ENCODE results near the gene CIITA.

Gene CIITA

DNA sequence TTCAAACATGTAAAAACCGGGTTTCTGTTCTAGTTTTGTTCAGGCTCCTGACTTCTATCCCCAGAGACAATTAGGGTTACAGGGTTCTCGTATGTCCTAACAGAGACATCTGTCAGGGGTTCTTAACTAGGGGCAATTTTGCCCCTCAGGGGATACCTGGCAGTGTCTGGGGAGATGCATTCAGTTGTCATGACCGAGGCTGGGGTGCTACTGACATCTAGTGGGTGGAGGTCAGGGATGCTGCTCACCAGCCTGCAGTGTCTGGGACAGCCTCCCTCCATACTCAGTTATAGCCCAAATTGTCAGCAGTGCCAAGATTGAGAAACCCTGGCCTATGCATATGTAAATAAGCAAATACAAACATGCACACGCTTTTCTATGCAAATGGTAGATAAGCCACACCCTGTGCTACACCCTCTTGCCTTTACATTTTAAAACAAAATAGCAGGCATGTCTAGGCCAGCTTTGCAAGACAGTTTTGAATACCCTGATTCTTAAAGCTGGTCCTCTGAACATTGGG lies 104.8 kb downstream of the CIITA start:
- Histone ChIP-seq H3K27ac (peak overlapping the region in 8 of 11 experiments; percentile 39 to 73 (median 54); a peak in 14 of 22 replicates), H3K36me3 (peaks cover 51 to 83% (median 68%) of the 10 kb centered on the region in 11 experiments)

DNA sequence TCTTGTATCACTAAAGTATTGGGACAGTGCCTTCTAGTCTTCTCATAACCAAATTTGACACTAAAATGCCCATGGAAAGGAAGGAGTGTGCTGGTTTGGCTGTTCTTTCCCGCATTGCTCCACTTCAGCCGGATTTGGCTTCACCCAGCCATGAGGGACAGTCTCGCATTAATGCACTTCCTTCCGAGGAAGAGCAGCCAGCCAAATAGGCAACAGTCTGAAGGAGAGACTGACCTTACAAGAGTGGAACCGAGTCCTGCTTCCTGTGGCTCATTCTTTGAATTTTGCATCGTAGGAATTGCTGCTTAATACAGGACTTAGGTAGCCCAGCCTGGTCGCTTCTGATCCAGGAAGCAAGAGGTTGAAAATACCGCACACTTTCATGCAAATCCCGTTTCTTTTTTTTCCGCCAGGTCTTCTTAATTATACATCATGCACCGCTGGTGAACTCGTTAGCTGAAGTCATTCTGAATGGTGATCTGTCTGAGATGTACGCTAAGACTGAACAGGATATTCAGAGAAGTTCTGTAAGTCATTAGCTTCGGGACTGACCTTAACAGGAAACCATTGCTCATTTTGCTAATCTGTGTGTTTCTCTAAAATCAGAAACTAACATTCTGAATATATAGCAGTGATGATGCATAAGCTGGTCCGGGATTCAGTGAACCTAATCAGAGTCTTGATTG lies 105.6 kb downstream of the CIITA start:
- Histone ChIP-seq H3K27ac (peak overlapping the region in 8 of 11 experiments; percentile 39 to 73 (median 54); a peak in 15 of 22 replicates), H3K27me3 (no peaks in the 10 kb centered on the region), H3K4me2 (peak overlapping the region; percentile 35 to 89 (median 76); a peak in 21 of 22 replicates), H3K9me3 (replicated peaks in 1 of 11) (no peaks in the 10 kb centered on the region), H3K36me3 (peaks cover 43 to 83% (median 64%) of the 10 kb centered on the region in 11 experiments), H3K4me3 (peak overlapping the region in 2 of 10 experiments; percentile 7 to 9; a peak in 3 of 20 replicates), H3K4me1 (peaks cover 13 to 40% (median 36%) of the 10 kb centered on the region in 10 experiments), H4K20me1 (peaks cover 0 to 16% (median 0%) of the 10 kb centered on the region in 11 experiments; a peak in 5 of 22 replicates), H3K9ac (peak overlapping the region in 7 of 11 experiments; percentile 3 to 54 (median 32); a peak in 12 of 22 replicates)
- TF ChIP-seq Cebpa-rat (IDR thresholded peaks at IDR 0.05), result no peak

More for the DNA sequence above, 104.8 kb downstream of the CIITA start:
- Histone ChIP-seq H3K27me3 (no peaks in the 10 kb centered on the region), H4K20me1 (peaks cover 0 to 21% (median 0%) of the 10 kb centered on the region in 11 experiments; a peak in 2 of 22 replicates), H3K9ac (peak overlapping the region in 7 of 11 experiments; percentile 3 to 54 (median 32); a peak in 11 of 22 replicates), H3K4me2 (peak overlapping the region; percentile 35 to 89 (median 76); a peak in 21 of 22 replicates), H3K4me1 (peaks cover 13 to 37% (median 31%) of the 10 kb centered on the region in 10 experiments), H3K9me3 (replicated peaks in 1 of 11) (no peaks in the 10 kb centered on the region), H3K4me3 (0 out of 20 replicates have a peak overlapping the region, but pooled peaks of 1 of the 10 experiments have one; percentile 9)
- no peak for TF ChIP-seq Cebpa-rat (IDR thresholded peaks at IDR 0.05)

GRCh38 chr16:10983159-10983558 lies 106.2 kb downstream of the CIITA start:
- H3K9me3 ChIP-seq (replicated peaks in 1 of 11), result no peaks in the 10 kb centered on the region
- TF ChIP-seq Cebpa-rat (IDR thresholded peaks at IDR 0.05), result no peak
- no peaks in the 10 kb centered on the region for H3K27me3 ChIP-seq
- peaks cover 39 to 82% (median 62%) of the 10 kb centered on the region in 11 experiments for H3K36me3 ChIP-seq
- peak overlapping the region in 9 of 11 experiments; percentile 64 to 89 (median 81); a peak in 15 of 22 replicates for H3K4me2 ChIP-seq
- no peak overlapping the region for H3K9ac ChIP-seq
- H3K4me3 ChIP-seq, result no peak overlapping the region
- peaks cover 0 to 18% (median 0%) of the 10 kb centered on the region in 11 experiments; a peak in 8 of 22 replicates for H4K20me1 ChIP-seq
- H3K4me1 ChIP-seq, result peaks cover 13 to 44% (median 39%) of the 10 kb centered on the region in 10 experiments
- H3K27ac ChIP-seq, result peak overlapping the region in 5 of 11 experiments; percentile 46 to 73 (median 62); a peak in 5 of 22 replicates

DNA sequence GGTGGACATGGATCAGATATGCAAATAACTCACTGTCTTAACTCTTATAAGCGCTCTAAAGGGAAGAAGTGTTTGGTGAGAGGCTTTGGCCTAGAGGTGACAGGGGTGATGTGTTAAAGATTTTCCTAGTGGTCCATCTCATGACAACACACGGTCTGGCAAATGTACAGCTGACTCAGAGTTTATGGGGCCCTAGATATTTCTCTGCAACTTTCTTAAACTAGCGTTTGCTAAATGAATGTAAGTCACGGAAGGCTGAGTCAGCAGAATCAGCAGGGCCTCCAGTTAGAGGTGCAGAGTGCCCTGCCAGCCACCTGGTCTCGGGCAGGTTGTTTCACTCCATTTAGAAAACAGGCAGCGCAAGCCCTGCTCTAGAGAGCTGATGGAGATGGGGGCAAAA lies 107.5 kb downstream of the CIITA start:
- Histone ChIP-seq H4K20me1 (peaks cover 0 to 25% (median 0%) of the 10 kb centered on the region in 11 experiments; a peak in 8 of 22 replicates), H3K27me3 (no peaks in the 10 kb centered on the region), H3K9ac (no peak overlapping the region), H3K4me2 (no peak overlapping the region), H3K27ac (no peak overlapping the region), H3K4me3 (no peak overlapping the region), H3K4me1 (peaks cover 13 to 45% (median 40%) of the 10 kb centered on the region in 10 experiments), H3K9me3 (replicated peaks in 1 of 11) (no peaks in the 10 kb centered on the region), H3K36me3 (peaks cover 38 to 82% (median 63%) of the 10 kb centered on the region in 11 experiments)
- no peak for TF ChIP-seq Cebpa-rat (IDR thresholded peaks at IDR 0.05)

Measured in BLaER1 treated with 17β-estradiol and CSF1 and Interleukin-3, amounts not matched to agents 10 nM and 100 nM (cell line).